IMR-90 (cell line): Measurements from ENCODE around the gene TMEM131L. TPM values are rescaled to one million over a fixed set of nuclear protein-coding genes. Genes with fewer than 3 reads are reported as not detected.

Experiments used
- ATAC-seq: fragments of 200-7000 bp; cut with Tn5 transposase; 2 replicates; pipeline ENCODE4 v1.9.1; 2020; ENCODE audit warnings: low read depth, mild to moderate bottlenecking, moderate library complexity
- BruUV-seq: library from RNA; stranded (reverse); fragments of 400-500 nt; replicated peaks from 2 replicates; lab custom pipeline; 2021; lab: Mats Ljungman, UMichigan
- CTCF ChIA-PET: fragments of 300-600 bp; formaldehyde crosslinking; extraction: SDS; loops from one replicate; lab custom pipeline; 2021; ENCODE audit warnings: antibody characterized with exemption; lab: Yijun Ruan, JAX
- POLR2A ChIA-PET: fragments of 300-600 bp; sonication (Branson Sonifier 250); formaldehyde crosslinking; loops from one replicate; lab custom pipeline; 2022; ENCODE audit warnings: antibody characterized with exemption; ENCODE audit not compliant: unreplicated experiment; lab: Charles Lee
- DNase-seq: peaks from one replicate; pipeline ENCODE4 v3.0.0; 2013
- H2AFZ ChIP-seq: replicated peaks from 2 replicates; pipeline ENCODE3; 2013; ENCODE audit warnings: low read length, mild to moderate bottlenecking; ENCODE audit not compliant: poor library complexity
- H2AK5ac ChIP-seq: 2 replicates; pipeline ENCODE4 v1.6.1; 2013; ENCODE audit warnings: low read depth, low read length, inconsistent platforms
- H2AK9ac ChIP-seq: replicated peaks from 2 replicates; pipeline ENCODE3; 2013; ENCODE audit warnings: mild to moderate bottlenecking, low read depth, low read length, moderate library complexity; ENCODE audit not compliant: poor library complexity
- H2BK120ac ChIP-seq: 2 replicates; pipeline ENCODE4 v1.6.1; 2013; ENCODE audit warnings: low read depth, low read length, inconsistent platforms
- H2BK15ac ChIP-seq: 3 replicates; pipeline ENCODE4 v1.6.1; 2013; ENCODE audit warnings: low read depth, low read length, inconsistent platforms
- H2BK20ac ChIP-seq: 2 replicates; pipeline ENCODE4 v1.6.1; 2013; ENCODE audit warnings: low read depth, mild to moderate bottlenecking, inconsistent platforms, low read length, moderate library complexity
- H2BK5ac ChIP-seq: 2 replicates; pipeline ENCODE4 v1.6.1; 2013; ENCODE audit warnings: mild to moderate bottlenecking, low read depth, low read length, inconsistent platforms; ENCODE audit not compliant: poor library complexity, severe bottlenecking
- H3K14ac ChIP-seq: replicated peaks from 2 replicates; pipeline ENCODE4 v1.6.1; 2013; ENCODE audit warnings: low read depth, low read length, inconsistent platforms
- H3K18ac ChIP-seq: 2 replicates; pipeline ENCODE4 v1.6.1; 2013; ENCODE audit warnings: low read depth, low read length, control low read depth
- H3K23ac ChIP-seq: 2 replicates; pipeline ENCODE4 v1.6.1; 2013; ENCODE audit warnings: low read depth, low read length, inconsistent platforms
- H3K27ac ChIP-seq: 2 replicates; pipeline ENCODE4 v1.5.1; 2013; ENCODE audit warnings: mild to moderate bottlenecking, control low read depth, low read length; ENCODE audit not compliant: insufficient read depth
- H3K27me3 ChIP-seq: 2 replicates; pipeline ENCODE4 v1.6.1; 2013; ENCODE audit warnings: low read length; ENCODE audit not compliant: control insufficient read depth, insufficient read depth
- H3K36me3 ChIP-seq: 2 replicates; pipeline ENCODE4 v1.6.1; 2013; ENCODE audit warnings: low read length, mixed read lengths; ENCODE audit not compliant: control insufficient read depth, insufficient read depth
- H3K4ac ChIP-seq: 2 replicates; pipeline ENCODE4 v1.6.1; 2013; ENCODE audit warnings: low read depth, low read length, inconsistent platforms
- H3K4me1 ChIP-seq: 2 replicates; pipeline ENCODE4 v1.6.1; 2013; ENCODE audit warnings: low read length, mixed read lengths; ENCODE audit not compliant: control insufficient read depth, insufficient read depth
- H3K4me2 ChIP-seq: 2 replicates; pipeline ENCODE4 v1.6.1; 2013; ENCODE audit warnings: low read depth, mild to moderate bottlenecking, control low read depth, low read length, moderate library complexity
- H3K4me3 ChIP-seq: 2 replicates; pipeline ENCODE4 v1.5.1; 2013; ENCODE audit warnings: low read depth, mild to moderate bottlenecking, control low read depth, low read length, moderate library complexity; ENCODE audit not compliant: insufficient read depth
- H3K56ac ChIP-seq: 2 replicates; pipeline ENCODE4 v1.6.1; 2013; ENCODE audit warnings: low read length, inconsistent platforms; ENCODE audit not compliant: insufficient read depth; ENCODE audit errors: extremely low read depth
- H3K79me1 ChIP-seq, 2 experiments: 2 replicates each; pipeline ENCODE4 v1.6.1; 2013; ENCODE audit warnings: low read length in 2 of 2, inconsistent platforms in 1 of 2, low read depth in 1 of 2
- H3K9ac ChIP-seq: 2 replicates; pipeline ENCODE4 v1.6.1; 2013; ENCODE audit warnings: low read depth, low read length, control low read depth
- H3K9me1 ChIP-seq: 2 replicates; pipeline ENCODE4 v1.6.1; 2013; ENCODE audit warnings: low read length, inconsistent platforms; ENCODE audit not compliant: insufficient read depth
- H3K9me3 ChIP-seq: 2 replicates; pipeline ENCODE4 v1.6.1; 2013; ENCODE audit warnings: low read length; ENCODE audit not compliant: control insufficient read depth, insufficient read depth
- H4K20me1 ChIP-seq: 2 replicates; pipeline ENCODE4 v1.6.1; 2013; ENCODE audit warnings: low read length, inconsistent platforms; ENCODE audit not compliant: insufficient read depth
- H4K5ac ChIP-seq: 2 replicates; pipeline ENCODE4 v1.6.1; 2013; ENCODE audit warnings: mild to moderate bottlenecking, low read depth, low read length, control low read depth
- H4K8ac ChIP-seq, 2 experiments: 2 replicates each; pipeline ENCODE4 v1.6.1; 2013; ENCODE audit warnings: low read depth in 2 of 2, low read length in 2 of 2, control low read depth in 1 of 2, inconsistent platforms in 1 of 2
- H4K91ac ChIP-seq: 2 replicates; pipeline ENCODE4 v1.6.1; 2013; ENCODE audit warnings: low read depth, low read length, inconsistent platforms; ENCODE audit not compliant: insufficient read depth
- CEBPB ChIP-seq: IDR thresholded peaks from 2 replicates; pipeline ENCODE4 v1.6.1; 2012; ENCODE audit warnings: low read depth, low read length, improper control_type of control experiment
- FOS ChIP-seq: fragments of 150-350 bp; IDR thresholded peaks from 2 replicates; pipeline ENCODE4 v1.6.1; 2016; ENCODE audit warnings: low read depth, low read length
- MAFK ChIP-seq: IDR thresholded peaks from 2 replicates; pipeline ENCODE4 v1.6.1; 2012; ENCODE audit warnings: low read depth, low read length, improper control_type of control experiment
- MAZ ChIP-seq: IDR thresholded peaks from 2 replicates; pipeline ENCODE4 v1.6.1; 2012; ENCODE audit warnings: low read depth, mild to moderate bottlenecking, low read length, improper control_type of control experiment, moderate library complexity, borderline replicate concordance
- MXI1 ChIP-seq: IDR thresholded peaks from 2 replicates; pipeline ENCODE4 v1.6.1; 2012; ENCODE audit warnings: low read depth, mild to moderate bottlenecking, low read length, moderate library complexity, borderline replicate concordance
- NFE2L2 ChIP-seq: fragments of 150-350 bp; IDR thresholded peaks from 2 replicates; pipeline ENCODE4 v1.6.1; 2016; ENCODE audit warnings: low read depth, mild to moderate bottlenecking, low read length
- POLR2A ChIP-seq: IDR thresholded peaks from 2 replicates; pipeline ENCODE4 v1.6.1; 2012; ENCODE audit warnings: mild to moderate bottlenecking, low read depth, low read length
- RAD21 ChIP-seq: IDR thresholded peaks from 2 replicates; pipeline ENCODE4 v1.6.1; 2012; ENCODE audit warnings: low read length, improper control_type of control experiment
- RFX5 ChIP-seq: IDR thresholded peaks from 2 replicates; pipeline ENCODE4 v1.8.0; 2012; ENCODE audit warnings: low read depth, mild to moderate bottlenecking, low read length, moderate library complexity
- SMC3 ChIP-seq: fragments of 150-350 bp; IDR thresholded peaks from 2 replicates; pipeline ENCODE4 v1.6.1; 2016; ENCODE audit warnings: low read depth, mild to moderate bottlenecking, antibody characterized with exemption, low read length, moderate library complexity
- WGBS, 2 experiments: methylation state at CpG; one replicate each; pipeline versions ENCODE4 v1.1.5 to v1.1.7; 2013; ENCODE audit warnings: missing lambda C conversion rate in 2 of 2; ENCODE audit not compliant: insufficient read length in 1 of 2; ENCODE audit errors: extremely low coverage in 2 of 2; 5-methylcytosine and 5-hydroxymethylcytosine counted together
- dilution Hi-C: fragments of 300-500 bp; cut with HindIII; formaldehyde crosslinking; loops from one replicate; pipeline ENCODE4 v1.14.3; 2018; ENCODE audit warnings: low sequenced_read_pairs; ENCODE audit not compliant: unreplicated experiment
- in situ Hi-C: fragments of 300-500 bp; cut with MboI; formaldehyde crosslinking; loops from 3 replicates; pipeline ENCODE4 v1.14.3; 2019; ENCODE audit warnings: low sequenced_read_pairs, inconsistent platforms, mixed read lengths
- intact Hi-C: fragments of 100-400 bp; cut with micrococcal nuclease; formaldehyde crosslinking; loops from 2 replicates; pipeline ENCODE4 v1.10.0; 2022
- polyA plus RNA-seq, 3 experiments: library from polyadenylated mRNA; depleted of rRNA; stranded (reverse); fragments of >200 nt; gene quantifications; 2 replicates each; pipeline ENCODE4 v1.2.3, GENCODE V29; 2012; ENCODE audit warnings: low replicate concordance in 1 of 3
- total RNA-seq: library from RNA; depleted of rRNA; stranded (reverse); fragments of >200 nt; gene quantifications from 2 replicates; pipeline ENCODE4 v1.2.3, GENCODE V29; 2012
- TF ChIP-seq, protein P1 (sequence below): fragments of 150-350 bp; IDR thresholded peaks from 2 replicates; pipeline ENCODE4 v1.6.1; 2017; ENCODE audit warnings: mild to moderate bottlenecking, antibody characterized with exemption, low read length, low read depth
- TF ChIP-seq, protein P2 (sequence below): fragments of 150-350 bp; IDR thresholded peaks from 2 replicates; pipeline ENCODE4 v1.6.1; 2016; ENCODE audit warnings: low read depth, mild to moderate bottlenecking, low read length, moderate library complexity, borderline replicate concordance

Gene TMEM131L
- total and polyA plus RNA-seq, 2 of the 4 experiments (the other 2 are of a cell fraction) = 8.4 to 23.8 TPM

DNA sequence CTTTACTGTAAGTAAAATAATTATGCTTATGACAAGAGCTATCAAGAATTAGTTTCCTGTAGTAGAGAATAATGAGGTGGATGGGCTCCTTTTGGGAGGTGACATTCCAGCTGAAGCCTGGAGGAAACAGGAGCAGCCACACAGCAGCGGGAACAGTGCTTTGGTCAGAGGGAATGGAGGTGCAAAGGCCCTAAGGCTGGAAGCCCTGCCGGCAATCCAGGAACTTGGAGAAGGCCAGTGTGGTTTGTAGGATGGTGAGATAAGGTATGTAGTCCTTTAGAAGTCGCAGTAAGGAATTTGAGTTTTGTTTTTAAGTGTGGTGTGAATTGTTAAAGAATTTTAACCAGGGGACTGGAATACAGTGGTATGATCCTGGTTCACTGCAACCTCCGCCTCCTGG lies 8.1 kb downstream of the TMEM131L start:
- H3K14ac ChIP-seq = no peak overlapping the region
- H3K23ac ChIP-seq = no peak overlapping the region
- no peak for DNase-seq
- H3K9me3 ChIP-seq = no peaks in the 10 kb centered on the region
- intact Hi-C loops = no loop called here
- ATAC-seq = no peak
- in situ Hi-C loops = no loop called here
- no peak overlapping the region for H3K4ac ChIP-seq
- no peak overlapping the region for H3K4me2 ChIP-seq
- no peak overlapping the region for H2BK20ac ChIP-seq
- H2AFZ ChIP-seq = no peak overlapping the region
- H3K4me1 ChIP-seq = peaks cover 2% of the 10 kb centered on the region; the same call in 1 of the 2 replicates
- POLR2A ChIA-PET = no interaction called here
- H3K36me3 ChIP-seq = peaks cover 3% of the 10 kb centered on the region
- no peak overlapping the region for H2AK9ac ChIP-seq
- peaks cover 5 to 25% of the 10 kb centered on the region in 2 experiments for H3K79me1 ChIP-seq
- H4K8ac ChIP-seq = no peak overlapping the region
- H4K91ac ChIP-seq = no peak overlapping the region
- no peak overlapping the region for H3K4me3 ChIP-seq
- BruUV-seq = no TSS peak
- H3K56ac ChIP-seq = no peak overlapping the region
- WGBS, 2 experiments = 100% methylated on average over 1 to 2 of the region's 4 CpGs
- H3K18ac ChIP-seq = no peak overlapping the region
- no peak overlapping the region for H4K5ac ChIP-seq
- no peaks in the 10 kb centered on the region for H3K27me3 ChIP-seq
- no peak overlapping the region for H2BK15ac ChIP-seq
- no peak overlapping the region for H2BK5ac ChIP-seq
- peaks cover 6% of the 10 kb centered on the region for H3K9me1 ChIP-seq
- H4K20me1 ChIP-seq = peaks cover 5% of the 10 kb centered on the region; the same call in 1 of the 2 replicates
- no peak overlapping the region for H3K27ac ChIP-seq
- H2BK120ac ChIP-seq = no peak overlapping the region
- H2AK5ac ChIP-seq = no peak overlapping the region
- CTCF ChIA-PET = interaction anchor here (0.6 kb wide), 1 partner anchor 40 kb away, joined by 3 read pairs; no protein-coding TSS in a partner anchor
- TF ChIP-seq MAZ = no peak
- no peak for TF ChIP-seq NFE2L2
- TF ChIP-seq POLR2A = no peak
- TF ChIP-seq RAD21 = no peak
- no peak for TF ChIP-seq CEBPB
- TF ChIP-seq RFX5 = no peak
- no peak for TF ChIP-seq FOS
- no peak for TF ChIP-seq MAFK
- TF ChIP-seq SMC3 = no peak
- TF ChIP-seq, protein P1, sequence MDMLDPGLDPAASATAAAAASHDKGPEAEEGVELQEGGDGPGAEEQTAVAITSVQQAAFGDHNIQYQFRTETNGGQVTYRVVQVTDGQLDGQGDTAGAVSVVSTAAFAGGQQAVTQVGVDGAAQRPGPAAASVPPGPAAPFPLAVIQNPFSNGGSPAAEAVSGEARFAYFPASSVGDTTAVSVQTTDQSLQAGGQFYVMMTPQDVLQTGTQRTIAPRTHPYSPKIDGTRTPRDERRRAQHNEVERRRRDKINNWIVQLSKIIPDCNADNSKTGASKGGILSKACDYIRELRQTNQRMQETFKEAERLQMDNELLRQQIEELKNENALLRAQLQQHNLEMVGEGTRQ = no peak
- TF ChIP-seq, protein P2, sequence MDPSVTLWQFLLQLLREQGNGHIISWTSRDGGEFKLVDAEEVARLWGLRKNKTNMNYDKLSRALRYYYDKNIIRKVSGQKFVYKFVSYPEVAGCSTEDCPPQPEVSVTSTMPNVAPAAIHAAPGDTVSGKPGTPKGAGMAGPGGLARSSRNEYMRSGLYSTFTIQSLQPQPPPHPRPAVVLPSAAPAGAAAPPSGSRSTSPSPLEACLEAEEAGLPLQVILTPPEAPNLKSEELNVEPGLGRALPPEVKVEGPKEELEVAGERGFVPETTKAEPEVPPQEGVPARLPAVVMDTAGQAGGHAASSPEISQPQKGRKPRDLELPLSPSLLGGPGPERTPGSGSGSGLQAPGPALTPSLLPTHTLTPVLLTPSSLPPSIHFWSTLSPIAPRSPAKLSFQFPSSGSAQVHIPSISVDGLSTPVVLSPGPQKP = no peak
- TF ChIP-seq MXI1 = no peak
- H3K9ac ChIP-seq = no peak overlapping the region
- dilution Hi-C loops = no loop called here
